Uterus (tissue), 2 donors: ENCODE data around the gene TEX11.

ENCODE experiments used
- CTCF ChIP-seq, 4 experiments: fragments of 200-600 bp in 2 of 4; fragments of 450-650 bp in 2 of 4; sonication (generic) in 2 of 4; IDR thresholded peaks; one replicate each; pipeline ENCODE4 v1.5.1; 2016 to 2019; ENCODE audit warnings: antibody characterized with exemption in 4 of 4, mild to moderate bottlenecking in 2 of 4, moderate library complexity in 1 of 4
- POLR2A ChIP-seq, 2 donors: fragments of 450-650 bp; IDR thresholded peaks; one replicate each; pipeline ENCODE4 v1.6.1; 2016; ENCODE audit warnings: antibody characterized with exemption in 2 of 2, mild to moderate bottlenecking in 1 of 2, moderate library complexity in 1 of 2

- TF ChIP-seq CTCF (IDR thresholded peaks at IDR 0.05) (no peak), POLR2A (IDR thresholded peaks at IDR 0.05) (no peak)
Measured at GRCh38 chrX:70482300-70482699, 426.2 kb downstream of the TEX11 start.
